Regular cardiac myocyte (primary cell): ENCODE measurements around the gene IFNA16. TPM values are rescaled to one million over a fixed set of nuclear protein-coding genes. Genes with fewer than 3 reads are reported as not detected.

Experiments used
- total RNA-seq: library from RNA; depleted of rRNA; stranded (reverse); fragments of >200 nt; gene quantifications from 2 replicates; pipeline ENCODE4 v1.2.3, GENCODE V29; 2014

Gene IFNA16
- not detected in 2 replicates for total RNA-seq

GRCh38 chr9:21217211-21217610, at the start of gene IFNA16:
TSS of gene IFNA16 (minus strand) at chr9:21217311. CDS start at chr9:21217305, 6 bp downstream.

GRCh38 chr9:21239911-21240310, 22.8 kb upstream of the IFNA16 start, which contains the start of gene IFNA14:
TSS of gene IFNA14 (minus strand) at chr9:21240005. CDS start at chr9:21239935, 70 bp downstream.

GRCh38 chr9:21228122-21228521, 11.0 kb upstream of the IFNA16 start, which contains the start of gene IFNA17:
TSS of gene IFNA17 (minus strand) at chr9:21228222. CDS start at chr9:21228173, 49 bp downstream.

GRCh38 chr9:21207043-21207442, 10.1 kb downstream of the IFNA16 start, which contains the start of gene IFNA10:
TSS of gene IFNA10 (minus strand) at chr9:21207143. CDS start at chr9:21207097, 46 bp downstream.

GRCh38 chr9:21202105-21202504, 15.0 kb downstream of the IFNA16 start, which contains the start of gene IFNA7:
TSS of gene IFNA7 (minus strand) at chr9:21202205. CDS start at chr9:21202165, 40 bp downstream.

GRCh38 chr9:21187487-21187886, 29.6 kb downstream of the IFNA16 start, which contains the start of gene IFNA4:
TSS of gene IFNA4 (minus strand) at chr9:21187587. CDS start at chr9:21187531, 56 bp downstream.

GRCh38 chr9:21166560-21166959, 50.6 kb downstream of the IFNA16 start, which contains the start of gene IFNA21:
TSS of gene IFNA21 (minus strand) at chr9:21166660. CDS start at chr9:21166612, 48 bp downstream.

Other genes with a start within 250 kb of the IFNA16 start
- 3.5 and 4.5 TPM in 2 replicates for gene HACD4, start 185.7 kb downstream of the IFNA16 start, total RNA-seq
- not detected in 2 replicates for gene IFNB1, start 139.4 kb downstream of the IFNA16 start, total RNA-seq
- not detected in 2 replicates for gene IFNW1, start 75.5 kb downstream of the IFNA16 start, total RNA-seq
- gene IFNA21, start 50.7 kb downstream of the IFNA16 start, total RNA-seq, result not detected in 2 replicates
- gene IFNA4, start 29.7 kb downstream of the IFNA16 start, total RNA-seq, result not detected in 2 replicates
- gene IFNA7, start 15.1 kb downstream of the IFNA16 start, total RNA-seq, result not detected in 2 replicates
- gene IFNA10, start 10.2 kb downstream of the IFNA16 start, total RNA-seq, result not detected in 2 replicates
- gene IFNA17, start 10.9 kb upstream of the IFNA16 start, total RNA-seq, result not detected in 2 replicates
- not detected in 2 replicates for gene IFNA14, start 22.7 kb upstream of the IFNA16 start, total RNA-seq
- gene IFNA5, start 88.0 kb upstream of the IFNA16 start, total RNA-seq, result not detected in 2 replicates
- gene KLHL9, start 118.1 kb upstream of the IFNA16 start, total RNA-seq, result 38.1 and 47.9 TPM in 2 replicates
- gene IFNA6, start 133.6 kb upstream of the IFNA16 start, total RNA-seq, result not detected in 2 replicates
- gene IFNA13, start 150.7 kb upstream of the IFNA16 start, total RNA-seq, result not detected in 2 replicates
- gene IFNA2, start 168.1 kb upstream of the IFNA16 start, total RNA-seq, result not detected in 2 replicates
- not detected in 2 replicates for gene IFNA8, start 191.8 kb upstream of the IFNA16 start, total RNA-seq
- not detected in 2 replicates for gene IFNA1, start 223.1 kb upstream of the IFNA16 start, total RNA-seq